HepG2 (cell line): ENCODE results near the gene CD209. TPM values are rescaled to one million over a fixed set of nuclear protein-coding genes. Genes with fewer than 3 reads are reported as not detected.

Source experiments
- ATAC-seq: fragments of 200-7000 bp; cut with Tn5 transposase; 3 replicates; pipeline ENCODE4 v1.9.1; 2020; ENCODE audit warnings: mild to moderate bottlenecking, moderate library complexity
- BruUV-seq: library from RNA; stranded (reverse); fragments of 400-500 nt; replicated peaks from 2 replicates; lab custom pipeline; 2021; lab: Mats Ljungman, UMichigan
- CTCF ChIA-PET: fragments of 300-600 bp; formaldehyde crosslinking; extraction: SDS; loops from one replicate; lab custom pipeline; 2021; ENCODE audit warnings: low total read pairs, inconsistent platforms, low intra/inter-chr PET ratio; lab: Yijun Ruan, JAX
- POLR2A ChIA-PET: fragments of 350-600 bp; sonication (Branson Sonifier 250); formaldehyde crosslinking; loops from one replicate; lab custom pipeline; 2020; ENCODE audit warnings: antibody characterized with exemption, inconsistent platforms; lab: Yijun Ruan, JAX
- DNase-seq: peaks from one replicate; pipeline ENCODE4 v3.0.0-alpha.2; 2015; ENCODE audit warnings: low spot score
- FAIRE-seq: peaks from 3 replicates; lab custom pipeline; 2011; peaks lifted over from hg19 to GRCh38; lab: Jason Lieb, UNC
- H2AFZ ChIP-seq: one replicate; pipeline ENCODE4 v1.6.1; 2011; ENCODE audit warnings: low read length, inconsistent platforms
- H3K27ac ChIP-seq: fragments of 300-600 bp; 3 replicates; pipeline ENCODE4 v1.8.0; 2011; ENCODE audit warnings: mixed run types, mild to moderate bottlenecking, mixed read lengths, low read length, inconsistent platforms; ENCODE audit not compliant: insufficient read depth; ENCODE audit errors: extremely low read length
- H3K27me3 ChIP-seq, 2 experiments: fragments of 200-600 bp in 1 of 2; 2 replicates in 1 of 2; 3 replicates in 1 of 2; pipeline versions ENCODE4 v1.6.0 to v1.8.0; 2011; ENCODE audit warnings: low read length in 2 of 2, mild to moderate bottlenecking in 2 of 2, moderate library complexity in 2 of 2, inconsistent platforms in 1 of 2; ENCODE audit not compliant: insufficient read depth in 2 of 2, control insufficient read depth in 1 of 2
- H3K36me3 ChIP-seq, 2 experiments: fragments of 200-600 bp in 1 of 2; replicated peaks in 1 of 2; 2 replicates in 1 of 2; 3 replicates in 1 of 2; pipeline versions ENCODE4 v1.5.1 to v1.8.0; 2011; ENCODE audit warnings: low read length in 2 of 2, inconsistent platforms in 1 of 2; ENCODE audit not compliant: insufficient read depth in 2 of 2, control insufficient read depth in 1 of 2
- H3K4me1 ChIP-seq: 2 replicates; pipeline ENCODE4 v1.5.1; 2012; ENCODE audit warnings: low read length, inconsistent platforms; ENCODE audit not compliant: insufficient read depth
- H3K4me2 ChIP-seq: 2 replicates; pipeline ENCODE4 v1.6.0; 2011; ENCODE audit warnings: low read depth, low read length, inconsistent platforms
- H3K4me3 ChIP-seq, 3 experiments: fragments of 200-600 bp in 1 of 3; sonication (generic), shearing (Covaris generic) in 1 of 3; replicated peaks in 1 of 3; 2 replicates each; pipeline ENCODE4 v1.5.1; 2011 to 2016; ENCODE audit warnings: low read length in 3 of 3, inconsistent platforms in 2 of 3, low read depth in 2 of 3, mild to moderate bottlenecking in 2 of 3, control low read depth in 1 of 3, mixed read lengths in 1 of 3; ENCODE audit not compliant: insufficient read depth in 1 of 3
- H3K79me2 ChIP-seq: one replicate; pipeline ENCODE4 v1.6.1; 2011; ENCODE audit warnings: low read length, inconsistent platforms; ENCODE audit not compliant: insufficient read depth
- H3K9ac ChIP-seq: 2 replicates; pipeline ENCODE4 v1.6.0; 2011; ENCODE audit warnings: mild to moderate bottlenecking, low read depth, low read length, inconsistent platforms; ENCODE audit not compliant: insufficient read depth
- H3K9me3 ChIP-seq: 2 replicates; pipeline ENCODE4 v1.5.1; 2012; ENCODE audit warnings: mild to moderate bottlenecking, low read length
- H4K20me1 ChIP-seq: 2 replicates; pipeline ENCODE4 v1.6.0; 2011; ENCODE audit warnings: inconsistent platforms, mild to moderate bottlenecking, low read length, moderate library complexity; ENCODE audit not compliant: insufficient read depth
- CAMTA2 ChIP-seq: sonication (generic); formaldehyde crosslinking; IDR thresholded peaks from 2 replicates; pipeline ENCODE4 v1.4.0; 2020; ENCODE audit warnings: mild to moderate bottlenecking, missing genetic modification reagents, borderline replicate concordance
- IRX3 ChIP-seq: sonication (generic); formaldehyde crosslinking; IDR thresholded peaks from 2 replicates; pipeline ENCODE4 v1.8.1; 2023; ENCODE audit warnings: mild to moderate bottlenecking, low read depth, missing genetic modification reagents, borderline replicate concordance
- MAFF ChIP-seq: IDR thresholded peaks from 2 replicates; pipeline ENCODE4 v1.6.1; 2011; ENCODE audit warnings: low read depth, low read length, improper control_type of control experiment
- MED8 ChIP-seq: sonication (generic); formaldehyde crosslinking; IDR thresholded peaks from 2 replicates; pipeline ENCODE4 v1.8.1; 2023; ENCODE audit warnings: mild to moderate bottlenecking, missing genetic modification reagents; ENCODE audit not compliant: insufficient replicate concordance
- MEIS1 ChIP-seq: sonication (generic); formaldehyde crosslinking; IDR thresholded peaks from 2 replicates; pipeline ENCODE4 v1.9.0; 2021; ENCODE audit warnings: mild to moderate bottlenecking, missing genetic modification reagents, moderate library complexity, borderline replicate concordance
- RFX1 ChIP-seq: fragments of 450-650 bp; IDR thresholded peaks from 2 replicates; pipeline ENCODE4 v1.6.1; 2017
- SMC3 ChIP-seq: IDR thresholded peaks from 2 replicates; pipeline ENCODE4 v1.6.1; 2011; ENCODE audit warnings: low read length, improper control_type of control experiment
- STAG1 ChIP-seq: sonication (generic); formaldehyde crosslinking; IDR thresholded peaks from 2 replicates; pipeline ENCODE4 v1.4.0; 2020; ENCODE audit warnings: missing genetic modification reagents
- ZNF317 ChIP-seq: sonication (generic); formaldehyde crosslinking; IDR thresholded peaks from 2 replicates; pipeline ENCODE4 v1.5.0; 2020; ENCODE audit warnings: mild to moderate bottlenecking, missing genetic modification reagents
- ZNF550 ChIP-seq: sonication (generic); formaldehyde crosslinking; IDR thresholded peaks from 2 replicates; pipeline ENCODE4 v1.4.0; 2020; ENCODE audit warnings: mild to moderate bottlenecking, missing genetic modification reagents, borderline replicate concordance
- ZNF737 ChIP-seq: sonication (generic); formaldehyde crosslinking; IDR thresholded peaks from 2 replicates; pipeline ENCODE4 v1.5.0; 2020; ENCODE audit warnings: missing genetic modification reagents, mild to moderate bottlenecking, borderline replicate concordance
- ZSCAN12 ChIP-seq: sonication (generic); formaldehyde crosslinking; IDR thresholded peaks from 2 replicates; pipeline ENCODE4 v1.9.0; 2021; ENCODE audit warnings: mild to moderate bottlenecking, missing genetic modification reagents
- WGBS: methylation state at CpG from one replicate; pipeline ENCODE4 v1.1.6; 2017; ENCODE audit warnings: low lambda C conversion rate; 5-methylcytosine and 5-hydroxymethylcytosine counted together
- in situ Hi-C: cut with HindIII; loops from 2 replicates; pipeline ENCODE4 v1.10.0; 2017; ENCODE audit warnings: low pct_unique_long_range_greater_than_20kb; ENCODE audit not compliant: extremely low pct_ligation_motif_present
- intact Hi-C: fragments of 100-400 bp; cut with micrococcal nuclease; formaldehyde crosslinking; loops from one replicate; pipeline ENCODE4 v1.10.0; 2022; ENCODE audit not compliant: unreplicated experiment
- polyA plus RNA-seq, 8 experiments: library from polyadenylated mRNA; depleted of rRNA in 3 of 8; stranded (reverse) in 7 of 8; unstranded in 1 of 8; fragments of >200 nt; fragmentation: Illumina TruSeq in 4 of 8; extraction: Trizol in 4 of 8; gene quantifications; 2 replicates each; pipeline versions ENCODE4 v1.2.1 to v1.2.3, GENCODE V29; 2011 to 2016; ENCODE audit warnings: low read depth in 4 of 8, missing spikeins in 1 of 8, mixed read lengths in 1 of 8; ENCODE audit not compliant: insufficient read depth in 1 of 8
- total RNA-seq, 5 experiments: library from RNA; depleted of rRNA; stranded (reverse); fragments of >200 nt; fragmentation: Illumina TruSeq; extraction: Trizol; gene quantifications; 2 replicates each; pipeline ENCODE4 v1.2.3, GENCODE V29; 2016; ENCODE audit warnings: low read depth in 1 of 5
- TF ChIP-seq, protein P1 (sequence below): sonication (generic); formaldehyde crosslinking; IDR thresholded peaks from 2 replicates; pipeline ENCODE4 v1.4.0; 2020; ENCODE audit warnings: missing genetic modification reagents
- TF ChIP-seq, protein P2 (sequence below): sonication (generic); formaldehyde crosslinking; conservative IDR thresholded peaks from 2 replicates; pipeline ENCODE4 v1.4.0; 2020; ENCODE audit warnings: missing genetic modification reagents
- TF ChIP-seq, protein P3 (sequence below): sonication (generic); formaldehyde crosslinking; IDR thresholded peaks from 2 replicates; pipeline ENCODE4 v1.5.0; 2020; ENCODE audit warnings: mild to moderate bottlenecking, missing genetic modification reagents, moderate library complexity
- TF ChIP-seq, protein P4 (sequence below): sonication (generic); formaldehyde crosslinking; IDR thresholded peaks from 2 replicates; pipeline ENCODE4 v1.8.1; 2023; ENCODE audit warnings: mild to moderate bottlenecking, missing genetic modification reagents

CD209 gene
- total and polyA plus RNA-seq, 2 of the 13 experiments (the other 11 are each of a cell fraction or from before 2014, with no cell fraction given), result not detected

DNA sequence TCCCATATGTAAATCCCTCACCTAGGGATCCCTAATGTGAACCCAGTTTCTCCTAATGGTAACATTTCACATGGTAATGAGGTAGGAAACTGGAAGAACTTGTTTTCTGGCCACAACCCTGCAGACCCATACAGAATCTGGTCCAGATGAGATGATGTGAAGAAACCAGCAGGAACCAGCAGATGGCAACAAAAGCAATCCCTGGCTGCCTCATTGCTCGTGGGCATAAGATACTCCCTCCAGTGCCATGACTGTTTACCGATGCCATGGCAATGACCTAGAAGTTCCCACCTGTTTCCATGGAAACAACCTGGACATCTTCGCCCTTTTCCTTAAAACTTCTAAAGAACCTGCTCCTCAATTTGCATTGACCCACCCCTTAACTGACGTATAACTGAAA is 1.4 kb upstream of the CD209 start:
- WGBS, result 10% methylated on average over 3 of the region's 4 CpGs
- FAIRE-seq (no peak), DNase-seq (peak; percentile 14)

More for the DNA sequence above, 1.4 kb upstream of the CD209 start:
- no peak overlapping the region for H2AFZ ChIP-seq
- ATAC-seq, result peak; percentile 46; the same call in 1 of the 3 replicates
- CTCF ChIA-PET, result no interaction called here
- H3K4me1 ChIP-seq, result no peaks in the 10 kb centered on the region
- H3K9me3 ChIP-seq, result no peaks in the 10 kb centered on the region
- no TSS peak for BruUV-seq
- in situ Hi-C loops, result no loop called here
- no peaks in the 10 kb centered on the region for H4K20me1 ChIP-seq
- no peak overlapping the region for H3K27ac ChIP-seq
- TF ChIP-seq, protein P1, sequence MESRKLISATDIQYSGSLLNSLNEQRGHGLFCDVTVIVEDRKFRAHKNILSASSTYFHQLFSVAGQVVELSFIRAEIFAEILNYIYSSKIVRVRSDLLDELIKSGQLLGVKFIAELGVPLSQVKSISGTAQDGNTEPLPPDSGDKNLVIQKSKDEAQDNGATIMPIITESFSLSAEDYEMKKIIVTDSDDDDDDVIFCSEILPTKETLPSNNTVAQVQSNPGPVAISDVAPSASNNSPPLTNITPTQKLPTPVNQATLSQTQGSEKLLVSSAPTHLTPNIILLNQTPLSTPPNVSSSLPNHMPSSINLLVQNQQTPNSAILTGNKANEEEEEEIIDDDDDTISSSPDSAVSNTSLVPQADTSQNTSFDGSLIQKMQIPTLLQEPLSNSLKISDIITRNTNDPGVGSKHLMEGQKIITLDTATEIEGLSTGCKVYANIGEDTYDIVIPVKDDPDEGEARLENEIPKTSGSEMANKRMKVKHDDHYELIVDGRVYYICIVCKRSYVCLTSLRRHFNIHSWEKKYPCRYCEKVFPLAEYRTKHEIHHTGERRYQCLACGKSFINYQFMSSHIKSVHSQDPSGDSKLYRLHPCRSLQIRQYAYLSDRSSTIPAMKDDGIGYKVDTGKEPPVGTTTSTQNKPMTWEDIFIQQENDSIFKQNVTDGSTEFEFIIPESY (CRISPR knock-in tag), result no peak
- TF ChIP-seq, protein P2, sequence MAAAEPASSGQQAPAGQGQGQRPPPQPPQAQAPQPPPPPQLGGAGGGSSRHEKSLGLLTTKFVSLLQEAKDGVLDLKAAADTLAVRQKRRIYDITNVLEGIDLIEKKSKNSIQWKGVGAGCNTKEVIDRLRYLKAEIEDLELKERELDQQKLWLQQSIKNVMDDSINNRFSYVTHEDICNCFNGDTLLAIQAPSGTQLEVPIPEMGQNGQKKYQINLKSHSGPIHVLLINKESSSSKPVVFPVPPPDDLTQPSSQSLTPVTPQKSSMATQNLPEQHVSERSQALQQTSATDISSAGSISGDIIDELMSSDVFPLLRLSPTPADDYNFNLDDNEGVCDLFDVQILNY (CRISPR knock-in tag), result no peak
- TF ChIP-seq IRX3 (CRISPR knock-in tag) (no peak), ZSCAN12 (CRISPR knock-in tag) (no peak), MED8 (CRISPR knock-in tag) (no peak), RFX1 (peak; percentile 28; the same call in 1 of the 2 replicates), ZNF317 (CRISPR knock-in tag) (no peak), MAFF (no peak), ZNF550 (CRISPR knock-in tag) (no peak), SMC3 (peak; percentile 27; the same call in 1 of the 2 replicates), CAMTA2 (no peak), STAG1 (CRISPR knock-in tag) (peak; percentile 36), MEIS1 (CRISPR knock-in tag) (no peak), ZNF737 (CRISPR knock-in tag) (no peak)
- TF ChIP-seq, protein P3, sequence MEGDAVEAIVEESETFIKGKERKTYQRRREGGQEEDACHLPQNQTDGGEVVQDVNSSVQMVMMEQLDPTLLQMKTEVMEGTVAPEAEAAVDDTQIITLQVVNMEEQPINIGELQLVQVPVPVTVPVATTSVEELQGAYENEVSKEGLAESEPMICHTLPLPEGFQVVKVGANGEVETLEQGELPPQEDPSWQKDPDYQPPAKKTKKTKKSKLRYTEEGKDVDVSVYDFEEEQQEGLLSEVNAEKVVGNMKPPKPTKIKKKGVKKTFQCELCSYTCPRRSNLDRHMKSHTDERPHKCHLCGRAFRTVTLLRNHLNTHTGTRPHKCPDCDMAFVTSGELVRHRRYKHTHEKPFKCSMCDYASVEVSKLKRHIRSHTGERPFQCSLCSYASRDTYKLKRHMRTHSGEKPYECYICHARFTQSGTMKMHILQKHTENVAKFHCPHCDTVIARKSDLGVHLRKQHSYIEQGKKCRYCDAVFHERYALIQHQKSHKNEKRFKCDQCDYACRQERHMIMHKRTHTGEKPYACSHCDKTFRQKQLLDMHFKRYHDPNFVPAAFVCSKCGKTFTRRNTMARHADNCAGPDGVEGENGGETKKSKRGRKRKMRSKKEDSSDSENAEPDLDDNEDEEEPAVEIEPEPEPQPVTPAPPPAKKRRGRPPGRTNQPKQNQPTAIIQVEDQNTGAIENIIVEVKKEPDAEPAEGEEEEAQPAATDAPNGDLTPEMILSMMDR (CRISPR knock-in tag), result peak; percentile 40
- TF ChIP-seq, protein P4, sequence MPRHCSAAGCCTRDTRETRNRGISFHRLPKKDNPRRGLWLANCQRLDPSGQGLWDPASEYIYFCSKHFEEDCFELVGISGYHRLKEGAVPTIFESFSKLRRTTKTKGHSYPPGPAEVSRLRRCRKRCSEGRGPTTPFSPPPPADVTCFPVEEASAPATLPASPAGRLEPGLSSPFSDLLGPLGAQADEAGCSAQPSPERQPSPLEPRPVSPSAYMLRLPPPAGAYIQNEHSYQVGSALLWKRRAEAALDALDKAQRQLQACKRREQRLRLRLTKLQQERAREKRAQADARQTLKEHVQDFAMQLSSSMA (CRISPR knock-in tag), result no peak
- TF ChIP-seq, all 625 proteins: peak for 4
- H3K36me3 ChIP-seq, result no peaks in the 10 kb centered on the region
- H3K79me2 ChIP-seq, result no peaks in the 10 kb centered on the region
- no peak overlapping the region for H3K4me3 ChIP-seq
- H3K4me2 ChIP-seq, result no peak overlapping the region
- intact Hi-C loops, result loop anchor here (2.0 kb wide), 1 partner anchor 50 kb away; no protein-coding TSS in a partner anchor
- no peak overlapping the region for H3K9ac ChIP-seq
- POLR2A ChIA-PET, result no interaction called here
- peaks cover 3 to 13% of the 10 kb centered on the region in 2 experiments; a peak in 2 of 5 replicates for H3K27me3 ChIP-seq
